CD4-positive, alpha-beta T cell treated with Interferon alpha-2 for 1 hour (primary cell): ENCODE measurements around the gene KLHL22.

Experiments used
- DNase-seq, 2 donors: peaks; one replicate each; pipeline ENCODE4 v3.0.0-alpha.2; 2020 to 2022

Gene KLHL22

DNA sequence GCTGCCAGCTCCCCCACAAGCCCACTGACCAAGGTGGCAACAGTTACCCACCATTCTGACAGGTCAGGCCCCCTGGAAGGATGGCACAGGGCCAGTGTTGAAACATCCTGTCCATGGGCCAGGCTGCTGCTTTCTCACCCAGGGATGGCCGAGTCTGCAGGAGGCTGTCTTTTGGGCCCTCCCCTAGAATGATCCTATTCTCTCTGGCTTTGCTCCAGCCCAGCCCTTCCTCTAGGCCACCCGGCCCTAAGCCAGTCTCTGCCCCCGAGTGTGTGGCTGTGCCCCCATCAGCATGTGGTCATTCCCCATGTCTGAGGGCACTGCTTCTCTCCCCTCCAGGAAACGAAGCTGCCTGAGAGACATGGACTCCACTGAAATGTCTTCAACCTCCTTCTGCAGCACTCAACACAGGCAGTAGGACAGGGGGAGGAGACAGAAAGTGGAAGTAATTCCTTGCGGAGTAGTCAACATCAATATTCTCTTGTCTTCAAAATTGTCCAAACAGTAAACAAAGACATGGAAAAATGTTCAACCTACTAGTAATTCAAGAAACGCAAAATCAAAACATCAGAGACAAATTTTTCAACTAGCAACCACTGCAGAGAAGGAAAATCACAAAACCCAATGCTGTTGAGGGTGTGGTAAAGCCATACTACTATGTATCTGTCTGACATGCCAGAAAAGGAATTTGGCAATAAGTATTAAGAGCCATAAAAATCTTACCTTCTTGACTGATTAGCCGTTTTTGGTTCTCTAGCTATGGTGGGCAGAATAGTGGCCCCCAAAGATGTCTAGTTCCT lies 52.9 kb downstream of the KLHL22 start:
- no peak for DNase-seq

DNA sequence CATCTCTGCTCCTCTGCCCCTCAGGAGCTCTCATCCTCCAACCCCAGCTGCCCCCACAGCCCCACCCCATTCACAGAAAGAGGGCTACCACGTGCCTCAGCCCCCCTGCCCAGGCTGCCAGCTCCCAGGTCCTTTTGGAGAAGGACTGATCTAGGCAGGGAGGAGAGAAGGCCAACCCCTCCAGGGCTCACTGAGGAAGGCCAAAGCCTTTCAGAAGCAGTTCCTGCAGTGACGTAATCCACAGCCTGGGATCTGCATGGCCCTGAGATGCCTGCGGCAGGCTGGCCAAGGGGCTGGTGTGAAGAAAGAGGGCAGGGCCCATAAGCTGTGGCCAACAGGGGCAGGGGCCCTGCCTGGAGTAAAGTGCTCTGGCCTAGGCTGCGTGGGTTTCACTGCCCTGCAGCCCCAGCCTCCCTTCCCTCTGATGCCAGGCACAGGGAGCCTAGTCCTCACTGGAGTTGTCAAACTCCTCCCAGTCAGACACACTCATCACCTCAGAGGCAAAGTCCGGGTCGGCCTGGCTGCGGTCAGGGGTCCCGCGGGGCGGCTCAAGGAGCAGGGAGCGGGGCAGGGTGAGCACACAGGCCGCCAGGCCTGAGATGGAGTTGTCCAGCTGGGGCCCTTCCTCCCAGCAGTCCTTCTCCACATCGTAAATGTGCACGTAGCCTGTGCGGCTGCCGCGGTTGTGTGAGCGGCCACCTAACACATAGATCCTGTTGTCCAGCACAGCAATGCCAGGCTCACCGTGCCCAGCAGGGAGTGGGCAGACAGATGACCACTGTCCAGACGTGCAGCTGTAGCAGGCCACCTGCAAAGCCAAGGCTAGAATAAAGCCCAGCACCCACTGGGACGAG lies 53.7 kb downstream of the KLHL22 start:
- DNase-seq: no peak

DNA sequence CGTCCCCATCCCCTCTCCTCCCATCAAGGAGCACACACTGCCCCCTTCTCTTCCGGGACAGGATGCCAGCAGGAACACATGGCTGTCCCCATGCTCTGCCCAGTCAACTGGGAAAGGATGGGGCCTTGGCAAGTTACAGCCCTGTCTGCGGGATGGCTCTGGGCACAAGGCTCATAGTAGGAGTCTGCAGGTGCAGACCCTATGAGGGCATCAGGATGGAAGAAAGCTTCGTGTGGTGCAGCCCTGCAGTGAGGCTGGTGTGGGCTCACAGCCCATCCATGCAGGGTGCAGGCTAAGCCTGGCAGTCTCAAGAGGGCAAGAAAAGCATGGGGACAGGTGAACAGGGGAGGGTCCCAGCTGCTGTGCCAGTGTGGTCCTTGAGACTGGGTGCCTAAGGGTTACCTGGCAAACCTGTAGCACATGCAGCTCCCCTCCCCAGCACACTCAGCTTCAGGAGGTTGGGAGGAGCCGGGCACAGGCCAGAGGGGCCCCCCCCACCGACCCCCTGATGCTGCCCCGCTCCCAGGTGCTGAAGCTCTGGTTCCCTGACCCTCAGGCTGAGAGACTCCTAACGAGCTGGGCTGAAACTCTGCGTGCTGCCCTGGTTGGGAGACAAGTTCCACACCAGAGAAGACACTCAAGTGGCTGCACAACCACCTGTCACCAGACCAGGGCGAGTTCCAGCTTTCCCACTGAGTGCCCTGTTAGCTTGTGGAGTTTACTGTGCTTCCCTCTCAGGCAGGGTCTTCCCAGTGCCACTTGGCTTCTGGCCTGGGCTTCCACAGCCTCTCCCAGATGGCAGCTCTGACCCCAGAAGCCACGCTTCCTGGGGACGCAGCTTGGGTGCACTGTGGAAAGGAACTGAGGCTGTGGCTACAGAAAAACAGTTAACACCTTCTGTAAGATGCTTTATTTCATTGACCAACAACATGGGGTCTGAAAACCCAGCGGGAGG lies 54.7 kb downstream of the KLHL22 start:
- DNase-seq: no peak

DNA sequence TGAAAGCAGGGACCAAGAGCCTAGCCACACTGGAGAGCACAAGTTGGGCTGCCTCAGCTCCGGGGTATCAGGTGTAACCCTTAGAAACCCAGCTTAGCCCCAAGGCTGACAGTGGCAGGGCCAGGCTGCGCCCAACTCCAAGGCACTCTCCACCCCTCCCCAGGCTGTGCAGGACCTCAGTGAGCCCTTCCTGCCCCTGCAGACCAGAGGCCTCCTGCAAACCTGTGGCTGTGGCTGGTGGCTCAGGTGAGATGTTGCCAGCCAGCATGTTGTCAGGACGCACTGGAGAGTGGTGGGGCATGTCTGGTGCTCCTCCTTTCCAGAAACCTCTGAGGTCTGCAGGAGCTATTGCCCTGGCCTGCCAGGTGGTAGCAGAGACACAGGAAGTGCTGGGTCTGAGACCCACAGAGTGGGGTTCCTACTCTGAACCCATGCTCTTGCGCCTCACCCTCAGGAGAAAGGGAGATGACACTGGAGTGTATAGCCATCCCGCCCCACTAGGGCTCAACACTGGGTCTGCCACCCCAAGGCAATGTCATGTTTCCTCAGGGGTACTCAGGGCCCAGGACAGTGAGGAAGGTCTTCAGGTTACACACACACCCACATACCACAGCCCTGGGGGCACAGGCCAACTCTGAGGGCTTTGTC lies 55.5 kb downstream of the KLHL22 start:
- DNase-seq: no peak

DNA sequence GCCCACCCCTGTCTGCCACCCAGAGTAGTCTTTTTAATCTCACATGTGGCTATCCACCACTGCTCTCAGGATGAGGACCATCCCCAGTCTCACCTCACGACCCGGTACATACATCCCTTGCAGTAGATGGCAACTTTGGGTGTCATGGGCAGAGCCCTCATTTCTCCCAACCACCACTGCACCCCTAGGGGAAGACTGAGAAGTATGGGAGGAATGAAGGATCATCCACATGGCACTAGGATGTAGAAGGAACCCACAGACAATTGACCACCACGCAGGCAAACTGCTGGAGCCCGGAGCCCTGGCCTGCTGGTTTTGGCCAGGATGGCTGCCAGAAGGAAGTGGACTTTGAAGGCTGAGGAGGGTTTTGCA lies 56.1 kb downstream of the KLHL22 start:
- no peak for DNase-seq

DNA sequence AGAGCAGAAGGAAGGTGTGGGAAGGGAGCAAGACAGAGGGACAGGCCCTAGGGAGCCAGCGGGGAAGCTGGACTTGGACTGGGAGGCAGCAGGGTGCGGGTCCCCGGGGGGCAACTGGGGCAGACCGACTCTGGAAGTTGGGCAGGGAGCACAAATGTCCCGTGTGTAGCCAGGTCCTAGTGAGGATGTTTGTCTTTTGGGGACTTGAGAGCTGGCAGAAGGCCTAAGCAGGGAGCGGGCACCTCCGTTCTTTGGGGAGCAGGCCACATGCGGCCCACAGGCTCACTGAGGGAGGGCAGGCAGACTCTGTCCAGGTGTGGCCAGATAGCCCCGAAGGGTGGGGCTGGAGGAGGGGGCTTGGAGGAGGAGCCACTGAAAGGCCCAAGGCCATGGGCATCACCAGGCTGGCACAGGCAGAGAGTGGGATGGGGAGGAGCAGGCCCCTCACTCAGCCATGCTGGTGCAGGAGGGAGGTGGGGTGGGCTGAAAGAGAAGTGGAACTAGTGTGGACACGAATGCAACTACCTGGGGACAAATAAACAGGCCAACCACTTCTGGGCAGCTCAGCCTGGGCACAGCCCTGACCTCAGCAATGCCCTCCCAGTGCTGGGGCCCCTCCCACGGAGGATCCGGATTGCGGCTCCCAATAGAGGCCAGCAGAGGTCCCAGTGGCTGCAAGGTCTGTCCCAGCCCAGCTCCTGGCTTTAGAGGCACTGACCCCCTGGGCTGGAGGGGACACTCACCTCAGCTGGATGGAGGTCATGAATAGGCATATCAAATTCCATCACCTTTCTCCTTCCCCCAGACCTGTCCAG lies 56.7 kb downstream of the KLHL22 start:
- DNase-seq: no peak

DNA sequence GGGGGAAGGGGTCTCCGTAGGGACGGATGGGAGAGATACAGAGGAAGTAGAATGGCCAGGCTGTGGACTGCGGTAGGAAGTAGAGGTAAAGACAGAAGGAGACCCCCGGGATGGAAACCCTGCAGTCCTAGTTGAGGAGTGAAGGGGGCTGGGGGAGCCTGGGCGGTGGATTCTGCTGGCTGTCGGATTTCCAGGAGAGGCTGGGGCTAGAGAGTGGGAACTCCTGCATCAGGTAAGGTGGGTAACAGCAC lies 57.2 kb downstream of the KLHL22 start:
- DNase-seq: no peak

DNA sequence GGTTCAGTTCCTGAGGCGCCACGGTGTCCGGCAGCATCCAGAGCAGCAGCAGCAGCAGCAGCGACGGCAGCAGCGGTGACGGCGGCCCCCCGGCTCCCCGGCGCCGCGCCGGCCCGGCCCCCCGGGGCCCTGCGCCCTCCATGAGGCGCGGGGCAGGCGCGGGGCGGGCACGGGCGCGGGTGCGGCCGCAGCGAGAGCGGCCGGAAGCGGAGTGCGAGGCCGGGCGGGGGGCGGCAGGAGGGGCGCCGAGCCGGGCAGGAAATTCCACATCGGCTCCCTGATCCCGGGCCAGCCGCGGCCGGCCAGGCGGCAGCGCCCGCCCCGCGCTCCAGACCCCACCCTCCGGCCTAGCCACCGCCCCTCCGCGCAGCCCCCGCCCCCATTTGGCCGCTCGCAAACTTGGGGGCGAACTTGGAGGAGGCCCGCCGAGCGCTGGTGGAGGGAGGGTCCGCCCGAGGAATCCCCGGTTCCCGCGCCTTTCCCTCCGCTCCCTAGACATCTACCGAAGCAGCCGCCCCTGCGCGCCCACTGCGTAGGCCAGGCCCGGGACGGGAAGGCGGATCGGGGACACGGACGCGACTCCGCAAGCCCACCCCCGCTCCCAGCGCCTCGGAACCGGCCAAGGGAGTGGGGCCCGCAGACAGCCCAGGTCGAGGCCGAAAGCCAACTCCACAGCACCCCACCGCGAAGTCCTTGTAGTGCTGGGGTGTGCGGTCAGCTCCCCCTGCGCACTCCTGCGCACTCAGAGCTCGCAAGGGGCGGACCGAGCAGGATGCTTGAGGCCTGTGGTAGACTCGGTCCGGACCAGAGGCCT lies 57.8 kb downstream of the KLHL22 start, which contains the start of gene SCARF2:
SCARF2 (minus strand) TSS at position 213 of the 814 bp plus-strand sequence; CDS start at position 142, 71 bp downstream.
- DNase-seq: no peak

DNA sequence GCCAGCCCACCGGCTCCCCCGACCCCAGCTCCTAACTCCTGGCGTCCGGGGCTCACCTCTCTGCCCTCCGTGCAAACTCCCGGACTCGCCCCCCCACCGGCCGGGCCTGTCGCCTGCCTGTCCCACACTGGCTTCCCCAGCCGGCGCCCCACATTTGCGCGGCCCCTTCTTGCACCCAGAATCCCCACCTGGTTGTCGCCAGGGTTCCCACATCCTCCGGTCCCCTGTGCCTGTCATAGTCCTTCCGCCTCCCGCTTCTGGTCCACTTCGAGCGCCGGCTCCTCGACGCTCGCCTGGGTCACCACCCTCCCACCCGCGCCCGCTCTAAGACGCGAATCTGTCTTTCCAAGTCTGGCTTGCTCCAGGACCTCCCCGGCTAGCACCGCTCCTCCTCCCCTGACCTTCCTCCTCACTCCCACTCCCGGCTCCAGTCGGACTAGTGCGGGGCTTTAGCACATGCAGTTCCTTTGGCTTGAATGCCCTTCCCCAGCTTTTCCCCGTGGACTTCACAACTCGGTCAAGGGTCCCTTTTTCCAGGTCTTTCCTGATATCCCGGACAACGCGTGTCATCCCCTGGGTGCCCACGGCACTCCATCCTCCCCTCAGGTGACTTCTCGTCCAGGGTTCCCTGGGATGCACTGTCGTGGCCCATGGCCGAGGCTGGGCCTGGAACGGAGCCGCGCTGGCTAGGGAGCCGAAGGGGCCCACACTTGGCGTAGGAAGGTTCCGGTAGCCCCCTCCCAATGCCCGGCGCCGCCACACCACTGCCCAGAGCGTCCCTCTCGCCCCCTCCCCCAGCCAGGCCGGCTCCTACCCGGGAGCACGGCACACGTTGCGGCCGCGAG lies 58.6 kb downstream of the KLHL22 start:
- no peak for DNase-seq

DNA sequence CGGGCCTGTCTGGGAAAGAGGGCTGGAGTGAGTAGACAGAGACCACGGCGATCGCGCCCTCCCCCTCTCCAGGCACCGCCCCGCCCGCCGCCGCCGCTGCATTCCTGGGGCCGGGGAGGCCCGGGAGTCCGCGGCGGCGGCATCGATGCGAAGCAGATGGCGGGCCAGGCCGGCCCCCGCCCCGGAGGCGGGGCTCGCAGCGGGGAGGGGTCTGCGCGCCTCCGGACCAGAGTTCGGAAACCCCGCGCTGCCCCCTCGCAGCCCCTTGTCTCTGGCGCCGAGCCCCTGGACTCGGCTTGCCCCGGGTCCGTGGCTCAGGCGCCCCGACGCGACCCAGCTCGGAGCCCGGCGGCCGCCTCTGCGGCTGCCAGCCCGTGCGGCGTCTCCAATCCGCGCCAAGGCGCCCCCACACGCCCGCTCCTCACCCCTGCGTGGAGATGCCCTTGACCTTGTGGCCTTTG lies 59.3 kb downstream of the KLHL22 start:
- DNase-seq: no peak

DNA sequence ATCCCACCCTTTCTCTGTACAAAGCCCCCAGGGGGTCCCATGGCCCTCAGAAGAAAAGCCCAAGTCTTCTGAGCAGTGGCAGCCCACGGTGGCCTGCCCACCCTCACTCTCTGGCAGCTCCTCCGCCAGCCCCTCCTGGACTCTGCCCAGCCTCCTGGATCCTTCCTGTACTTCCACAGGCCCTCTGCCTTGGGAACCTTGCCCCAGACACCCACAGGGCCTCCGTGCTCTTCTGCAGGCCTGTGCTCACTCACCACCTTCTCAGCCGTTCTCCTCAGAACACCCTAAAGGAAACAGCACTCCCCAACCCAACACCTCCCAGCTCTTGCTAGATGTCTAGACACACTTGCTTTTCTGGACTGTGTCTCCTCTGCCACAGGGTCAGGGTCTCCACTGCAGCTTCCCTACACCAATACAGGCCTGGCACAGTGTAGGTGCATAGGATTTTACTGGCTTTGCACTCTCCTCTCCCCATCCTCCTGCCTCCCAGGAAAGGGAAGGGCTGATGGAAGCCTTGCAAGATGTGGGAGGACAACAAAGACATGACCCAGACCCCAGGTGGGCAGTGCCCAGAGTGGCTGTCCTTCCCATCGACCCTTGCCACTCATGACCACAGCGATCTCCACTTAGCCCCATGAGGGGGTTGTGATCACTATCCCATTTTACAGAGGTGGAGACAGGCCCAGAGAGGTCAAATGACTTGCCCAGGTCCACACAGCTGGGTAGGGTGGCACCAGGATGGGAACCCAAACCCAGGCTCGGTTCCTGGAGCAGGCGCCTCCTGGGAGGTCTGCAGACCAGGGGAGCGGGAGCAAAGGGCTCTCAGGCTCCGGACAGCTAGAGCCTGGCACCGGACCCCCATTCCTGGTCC lies 59.9 kb downstream of the KLHL22 start:
- DNase-seq: no peak

DNA sequence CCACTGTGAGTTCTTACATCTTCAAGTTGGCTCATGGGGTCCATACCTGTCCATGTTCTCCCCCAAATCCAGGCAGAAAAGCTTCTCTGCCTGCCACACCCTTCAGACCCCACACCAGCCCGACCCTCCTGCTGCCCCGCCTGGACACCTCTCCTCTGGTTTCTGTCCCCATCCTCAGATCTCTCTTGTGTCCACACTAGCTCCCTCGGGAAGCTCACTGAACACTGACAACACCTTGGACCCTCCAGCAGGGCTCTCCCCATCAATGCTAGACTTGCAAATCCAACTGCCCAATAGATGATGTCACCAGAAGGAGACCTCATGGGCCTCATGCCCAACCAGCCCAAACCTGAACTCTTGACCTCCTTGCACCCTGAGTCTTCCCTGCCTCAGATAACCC lies 60.8 kb downstream of the KLHL22 start:
- no peak for DNase-seq

DNA sequence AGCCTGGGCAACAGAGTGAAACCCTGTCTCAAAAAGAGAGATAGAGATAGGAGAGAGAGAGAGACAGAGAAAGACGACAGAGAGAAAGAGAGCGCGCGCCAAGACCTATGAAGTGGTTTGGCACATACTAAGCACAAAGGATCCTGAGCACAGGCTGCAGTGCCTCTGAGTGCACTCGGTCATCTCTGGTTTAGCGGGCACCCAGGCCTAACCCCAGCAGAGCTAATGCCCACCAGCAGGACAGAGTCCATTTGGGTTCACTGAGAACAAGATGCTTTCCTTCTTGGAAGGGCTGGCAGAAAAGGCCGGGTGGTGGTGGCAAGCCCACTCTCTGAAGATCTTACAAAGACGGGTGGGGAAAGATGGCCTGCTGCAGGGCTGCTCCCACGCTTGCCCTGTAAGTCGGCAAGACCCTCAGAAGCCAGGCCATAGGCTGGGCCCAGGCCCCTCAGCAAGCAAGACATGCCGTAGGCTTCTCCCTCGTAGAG lies 61.3 kb downstream of the KLHL22 start:
- DNase-seq: no peak

DNA sequence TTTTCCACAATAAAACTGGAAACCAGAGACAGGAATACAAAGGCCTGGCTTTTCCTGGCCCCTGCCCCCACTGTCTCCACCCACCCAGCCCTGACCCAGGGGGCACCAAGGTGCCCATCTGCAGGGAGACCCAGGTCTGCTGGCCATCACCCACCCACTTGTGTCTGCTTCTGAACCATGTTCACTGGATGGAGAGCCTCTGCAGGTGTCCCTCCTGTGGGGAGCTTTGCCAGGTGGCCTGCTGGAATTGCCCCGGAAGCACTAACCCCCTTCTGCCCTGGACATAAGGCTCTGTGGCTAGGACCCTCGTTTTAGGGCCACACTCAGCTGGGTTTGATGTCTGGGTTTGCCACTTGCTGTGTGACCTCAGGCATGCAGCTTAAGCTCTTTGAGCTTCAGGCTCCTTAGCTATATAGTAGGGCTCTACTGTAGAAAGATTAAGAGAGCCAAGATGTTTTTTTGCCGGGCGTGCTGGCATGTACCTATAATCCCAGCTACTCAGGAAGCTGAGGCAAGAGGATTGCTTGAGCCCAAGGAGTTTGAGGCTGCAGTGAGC lies 61.8 kb downstream of the KLHL22 start:
- no peak for DNase-seq

DNA sequence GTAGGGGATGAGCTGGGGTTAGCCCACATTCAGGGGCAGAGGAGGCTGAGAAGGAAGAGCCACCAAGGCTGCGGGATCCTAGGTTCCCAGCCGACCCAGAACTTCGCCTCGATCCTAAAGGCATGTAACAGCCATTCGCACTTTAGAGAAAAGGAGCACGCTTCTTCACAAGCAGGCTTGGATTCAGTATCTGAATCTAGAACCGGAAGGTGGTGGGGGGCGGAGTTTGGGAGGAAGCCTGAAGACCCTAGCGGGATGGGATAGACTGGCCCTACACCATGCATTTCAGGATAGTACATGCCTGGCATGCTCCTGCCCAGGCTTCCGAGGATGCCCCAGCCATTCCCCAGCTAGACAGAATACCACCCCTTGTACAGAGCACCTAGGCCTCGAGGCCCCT lies 62.4 kb downstream of the KLHL22 start:
- no peak for DNase-seq

DNA sequence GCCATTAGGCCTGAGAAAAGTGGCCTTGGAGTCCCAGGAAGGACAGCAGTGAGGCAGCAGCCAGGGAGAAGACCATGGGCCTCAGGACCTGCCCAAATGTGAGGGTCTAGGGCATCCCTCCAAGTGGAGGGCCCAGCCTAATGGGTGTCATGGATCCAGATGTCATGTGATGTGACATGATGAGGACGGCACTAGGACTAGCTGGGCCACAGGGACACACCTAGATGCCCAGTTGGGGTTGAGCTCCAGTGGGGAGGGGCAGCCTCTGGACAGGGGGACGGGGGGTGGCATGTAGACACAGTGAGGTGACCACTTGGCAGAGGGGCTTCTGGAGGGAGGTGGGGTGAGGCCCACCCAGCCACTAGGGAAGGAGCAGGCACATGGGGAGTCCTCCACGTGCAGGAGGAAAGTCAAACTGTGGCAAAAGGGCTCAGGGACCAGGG lies 63.3 kb downstream of the KLHL22 start:
- no peak for DNase-seq

DNA sequence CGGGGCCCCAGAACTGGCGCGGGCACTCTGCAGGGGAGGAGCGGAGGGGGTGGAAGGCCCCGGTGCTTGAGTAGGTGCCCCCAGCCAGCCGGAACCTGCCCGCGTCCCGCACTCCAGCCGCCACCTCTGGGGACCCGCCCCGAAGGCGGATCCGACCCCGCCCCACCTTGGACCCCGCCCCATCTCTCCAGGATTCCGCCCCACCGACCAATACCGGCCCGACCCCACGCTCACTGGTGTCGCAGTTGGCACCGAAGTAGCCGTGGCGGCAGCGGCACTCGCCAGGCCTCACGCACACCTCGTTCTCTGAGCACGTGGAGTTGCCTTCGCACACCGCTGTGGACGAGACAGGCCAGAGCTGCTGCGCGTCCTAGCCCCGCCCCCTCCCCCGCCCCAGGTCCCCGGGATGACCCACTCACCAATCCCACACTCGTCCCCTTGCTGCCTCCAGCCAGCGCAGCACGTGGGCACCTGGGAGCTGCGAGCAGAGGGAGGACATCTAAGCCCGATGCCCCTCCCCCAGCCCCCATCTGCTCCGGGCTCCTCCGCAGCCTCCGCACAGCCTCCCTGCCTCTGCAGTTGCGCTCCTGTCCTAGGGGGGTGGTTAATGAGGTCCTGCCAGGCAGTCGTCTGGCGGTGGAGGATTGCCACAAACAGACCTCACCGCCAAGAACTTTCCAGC lies 63.9 kb downstream of the KLHL22 start:
- DNase-seq: no peak
